Natural killer cell (primary cell): ENCODE data around the gene PRRT1. TPM values are rescaled to one million over a fixed set of nuclear protein-coding genes. Genes with fewer than 3 reads are reported as not detected.

Experiments used
- ATAC-seq, 3 donors: fragments of 150-1000 bp in 2 of 3; fragments of 200-7000 bp in 1 of 3; cut with Tn5 transposase; 1 replicate in 1 of 3; 2 replicates in 2 of 3; pipeline ENCODE4 v1.10.0; 2021; ENCODE audit warnings: mild to moderate bottlenecking in 2 of 3, moderate library complexity in 2 of 3
- DNase-seq, 2 donors: peaks; one replicate each; pipeline versions ENCODE4 v3.0.0 to v3.0.0-alpha.2; 2013 to 2021; ENCODE audit warnings: mixed read lengths in 1 of 2
- H3K27ac ChIP-seq: one replicate; pipeline ENCODE4 v1.5.1; 2013; ENCODE audit warnings: mild to moderate bottlenecking, low read length
- H3K27me3 ChIP-seq: one replicate; pipeline ENCODE4 v1.6.1; 2013; ENCODE audit warnings: low read length; ENCODE audit not compliant: control insufficient read depth, insufficient read depth
- H3K36me3 ChIP-seq: one replicate; pipeline ENCODE4 v1.6.1; 2013; ENCODE audit warnings: low read length; ENCODE audit not compliant: control insufficient read depth, insufficient read depth
- H3K4me1 ChIP-seq: one replicate; pipeline ENCODE4 v1.6.1; 2013; ENCODE audit warnings: low read length; ENCODE audit not compliant: control insufficient read depth, insufficient read depth
- H3K4me3 ChIP-seq: one replicate; pipeline ENCODE4 v1.5.1; 2013; ENCODE audit warnings: low read length
- H3K9me3 ChIP-seq: one replicate; pipeline ENCODE4 v1.6.1; 2013; ENCODE audit warnings: low read length; ENCODE audit not compliant: control insufficient read depth, insufficient read depth
- H3K27ac Mint-ChIP-seq, 2 donors: one replicate each; pipeline ENCODE4 v1.8.0; 2022; ENCODE audit warnings: mild to moderate bottlenecking in 2 of 2, mixed read lengths in 2 of 2, moderate library complexity in 1 of 2
- H3K27me3 Mint-ChIP-seq, 2 donors: one replicate each; pipeline ENCODE4 v1.8.0; 2022; ENCODE audit warnings: low read depth in 2 of 2, mixed read lengths in 2 of 2
- H3K36me3 Mint-ChIP-seq: one replicate; pipeline ENCODE4 v1.8.0; 2022; ENCODE audit warnings: mixed read lengths
- H3K4me1 Mint-ChIP-seq, 2 donors: one replicate each; pipeline ENCODE4 v1.8.0; 2022; ENCODE audit warnings: mixed read lengths in 2 of 2
- H3K4me3 Mint-ChIP-seq: one replicate; pipeline ENCODE4 v1.8.0; 2022; ENCODE audit warnings: mild to moderate bottlenecking, moderate library complexity, mixed read lengths
- H3K9me3 Mint-ChIP-seq, 2 donors: one replicate each; pipeline ENCODE4 v1.8.0; 2022; ENCODE audit warnings: mixed read lengths in 2 of 2
- WGBS: methylation state at CpG from one replicate; pipeline ENCODE4 v1.1.7; 2013; ENCODE audit warnings: missing lambda C conversion rate; ENCODE audit not compliant: insufficient coverage; 5-methylcytosine and 5-hydroxymethylcytosine counted together
- intact Hi-C: fragments of 100-400 bp; cut with micrococcal nuclease; formaldehyde crosslinking; loops from one replicate; pipeline ENCODE4 v1.14.2; 2022
- total RNA-seq, 4 donors: library from RNA; stranded (reverse); fragments of 120-200 nt in 1 of 4; gene quantifications; one replicate each; pipeline versions ENCODE4 v1.2.3 to v1.2.4, GENCODE V29; 2013 to 2022
- TF ChIP-seq, protein P1 (sequence below): fragments of 200-600 bp; IDR thresholded peaks from one replicate; pipeline ENCODE4 v1.8.0; 2022; ENCODE audit warnings: antibody characterized with exemption

Gene PRRT1
- total RNA-seq, 3 donors from 2014 or later (not counting 1 experiment from before 2014, with no cell fraction given): 0.38 to 0.63 (median 0.54) TPM

DNA sequence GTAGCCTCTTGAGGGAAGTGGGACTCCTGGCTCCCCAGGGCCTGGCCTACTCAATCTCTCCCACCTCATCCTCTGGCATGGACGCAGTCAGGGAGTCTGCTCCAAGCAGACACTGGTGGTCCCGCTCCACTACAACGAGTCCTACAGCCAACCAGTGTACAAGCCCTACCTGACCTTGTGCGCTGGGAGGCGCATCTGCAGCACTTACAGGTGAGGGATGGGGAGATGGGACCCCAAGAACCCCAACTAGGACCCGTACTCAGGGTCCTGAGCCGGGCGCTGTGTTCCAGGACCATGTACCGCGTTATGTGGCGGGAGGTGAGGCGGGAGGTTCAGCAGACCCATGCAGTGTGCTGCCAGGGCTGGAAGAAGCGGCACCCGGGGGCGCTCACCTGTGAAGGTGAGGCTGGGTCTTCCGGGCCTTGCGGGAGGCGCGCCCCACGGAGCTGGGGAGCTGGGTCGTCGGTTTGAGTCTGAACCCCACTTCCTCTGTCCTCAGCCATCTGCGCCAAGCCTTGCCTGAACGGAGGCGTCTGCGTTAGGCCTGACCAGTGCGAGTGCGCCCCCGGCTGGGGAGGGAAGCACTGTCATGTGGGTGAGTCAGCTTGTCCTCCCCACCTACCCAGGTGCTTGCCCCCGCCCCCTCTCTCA lies 14.8 kb upstream of the PRRT1 start:
- no peak for ATAC-seq
- no peaks in the 10 kb centered on the region for H3K9me3 ChIP-seq
- no peaks in the 10 kb centered on the region for H3K27me3 ChIP-seq
- peaks cover 25% of the 10 kb centered on the region for H3K36me3 ChIP-seq
- H3K4me3 Mint-ChIP-seq: no peak overlapping the region
- no peak overlapping the region for H3K27ac ChIP-seq
- H3K9me3 Mint-ChIP-seq: no peaks in the 10 kb centered on the region
- no peak overlapping the region for H3K27ac Mint-ChIP-seq
- no peak overlapping the region for H3K4me3 ChIP-seq
- intact Hi-C loops: no loop called here
- no peaks in the 10 kb centered on the region for H3K27me3 Mint-ChIP-seq
- DNase-seq: no peak
- TF ChIP-seq, protein P1, sequence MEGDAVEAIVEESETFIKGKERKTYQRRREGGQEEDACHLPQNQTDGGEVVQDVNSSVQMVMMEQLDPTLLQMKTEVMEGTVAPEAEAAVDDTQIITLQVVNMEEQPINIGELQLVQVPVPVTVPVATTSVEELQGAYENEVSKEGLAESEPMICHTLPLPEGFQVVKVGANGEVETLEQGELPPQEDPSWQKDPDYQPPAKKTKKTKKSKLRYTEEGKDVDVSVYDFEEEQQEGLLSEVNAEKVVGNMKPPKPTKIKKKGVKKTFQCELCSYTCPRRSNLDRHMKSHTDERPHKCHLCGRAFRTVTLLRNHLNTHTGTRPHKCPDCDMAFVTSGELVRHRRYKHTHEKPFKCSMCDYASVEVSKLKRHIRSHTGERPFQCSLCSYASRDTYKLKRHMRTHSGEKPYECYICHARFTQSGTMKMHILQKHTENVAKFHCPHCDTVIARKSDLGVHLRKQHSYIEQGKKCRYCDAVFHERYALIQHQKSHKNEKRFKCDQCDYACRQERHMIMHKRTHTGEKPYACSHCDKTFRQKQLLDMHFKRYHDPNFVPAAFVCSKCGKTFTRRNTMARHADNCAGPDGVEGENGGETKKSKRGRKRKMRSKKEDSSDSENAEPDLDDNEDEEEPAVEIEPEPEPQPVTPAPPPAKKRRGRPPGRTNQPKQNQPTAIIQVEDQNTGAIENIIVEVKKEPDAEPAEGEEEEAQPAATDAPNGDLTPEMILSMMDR: no peak
- H3K4me1 ChIP-seq: no peaks in the 10 kb centered on the region
- WGBS: 95% methylated on average over 30 of the region's 30 CpGs
- H3K4me1 Mint-ChIP-seq: peaks cover 0 to 4% of the 10 kb centered on the region in 2 donors
- no peaks in the 10 kb centered on the region for H3K36me3 Mint-ChIP-seq

DNA sequence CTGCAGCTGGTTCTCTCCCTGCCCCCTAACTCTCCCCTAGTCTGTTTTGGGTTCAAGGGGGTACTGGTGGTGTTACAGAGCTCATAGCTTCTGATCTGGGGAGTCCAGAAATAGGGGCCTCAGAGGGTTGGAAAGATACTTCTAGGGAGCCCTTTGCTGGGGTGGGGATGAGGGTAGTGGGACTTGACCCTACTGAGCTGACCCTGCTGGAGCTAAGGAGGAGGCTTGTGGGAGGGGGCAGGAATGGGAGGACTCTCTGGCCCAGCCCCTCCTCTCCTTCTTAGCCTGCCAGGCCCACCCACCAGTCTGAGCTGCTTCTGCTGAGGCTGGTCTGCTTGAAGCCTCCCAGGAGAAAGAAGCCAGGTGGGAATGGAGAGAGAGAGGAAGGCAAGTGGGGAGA lies 12.6 kb upstream of the PRRT1 start, which contains the start of gene EGFL8:
Gene EGFL8, plus strand, starts transcription at position 301 of the 400 bp plus-strand sequence. CDS start 1,571 bp downstream, outside the sequence.
- no peak within 1 kb of the TSS for H3K4me3 ChIP-seq
- H3K36me3 ChIP-seq: peaks cover 7% of the 10 kb centered on the region
- Mint-ChIP-seq H3K36me3 (no peaks in the 10 kb centered on the region), H3K4me3 (no peak within 1 kb of the TSS), H3K9me3 (no peaks in the 10 kb centered on the region), H3K4me1 (no peaks in the 10 kb centered on the region), H3K27ac (no peak within 1 kb of the TSS), H3K27me3 (no peaks in the 10 kb centered on the region)
- no peaks in the 10 kb centered on the region for H3K4me1 ChIP-seq
- H3K9me3 ChIP-seq: no peaks in the 10 kb centered on the region
- TF ChIP-seq, protein P1: no peak
- no peak for DNase-seq
- no peak within 1 kb of the TSS for H3K27ac ChIP-seq
- ATAC-seq: no peak
- intact Hi-C loops: no loop called here
- H3K27me3 ChIP-seq: no peaks in the 10 kb centered on the region

DNA sequence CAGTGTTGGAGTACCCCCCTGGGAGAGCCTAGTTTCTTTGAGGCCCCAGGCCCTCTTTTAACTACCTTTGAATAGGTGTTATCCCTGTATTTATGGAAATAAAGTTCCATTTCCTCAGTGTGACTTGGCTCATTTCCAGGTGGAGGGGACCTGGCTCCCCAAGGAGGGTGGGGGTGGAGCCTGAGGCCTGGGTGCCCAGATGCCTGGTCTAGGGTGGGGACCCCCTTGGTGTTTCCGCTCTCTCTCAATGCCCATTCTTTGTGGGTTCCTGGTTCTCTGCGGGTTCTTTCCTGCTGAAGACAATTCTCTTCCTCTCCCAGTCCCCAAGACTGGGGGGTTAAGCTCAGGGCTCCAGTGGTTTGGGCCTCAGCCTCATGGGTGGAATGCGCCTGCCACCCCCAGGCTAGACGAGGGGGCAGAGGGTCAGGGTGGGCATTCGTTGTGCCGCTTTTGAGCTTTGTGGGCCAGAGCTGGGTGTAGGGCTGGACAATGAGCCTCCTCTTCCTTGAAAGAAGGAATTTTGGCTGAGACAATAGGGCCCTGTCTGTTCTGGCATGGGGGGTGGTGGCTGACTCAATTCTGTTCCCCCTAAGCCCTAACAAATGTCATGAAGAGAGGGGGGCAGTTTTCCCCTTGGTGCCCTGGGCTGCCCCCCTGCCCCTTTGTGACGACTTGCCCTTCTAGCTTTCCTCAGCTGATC lies 12.0 kb upstream of the PRRT1 start:
- no peak overlapping the region for H3K27ac Mint-ChIP-seq
- intact Hi-C loops: no loop called here

More for the DNA sequence above, 12.0 kb upstream of the PRRT1 start:
- ATAC-seq (no peak), DNase-seq (no peak)
- no peaks in the 10 kb centered on the region for H3K4me1 ChIP-seq
- H3K9me3 ChIP-seq: no peaks in the 10 kb centered on the region
- peaks cover 7% of the 10 kb centered on the region for H3K36me3 ChIP-seq
- Mint-ChIP-seq H3K4me3 (no peak overlapping the region), H3K27me3 (no peaks in the 10 kb centered on the region), H3K36me3 (no peaks in the 10 kb centered on the region), H3K9me3 (no peaks in the 10 kb centered on the region), H3K4me1 (no peaks in the 10 kb centered on the region)
- H3K27me3 ChIP-seq: no peaks in the 10 kb centered on the region
- WGBS: 98% methylated on average over 7 of the region's 7 CpGs
- TF ChIP-seq, protein P1: no peak
- H3K4me3 ChIP-seq: no peak overlapping the region
- no peak overlapping the region for H3K27ac ChIP-seq
